NCI-H460 (cell line): ENCODE results near the gene KRTAP23-1. TPM values are rescaled to one million over a fixed set of nuclear protein-coding genes. Genes with fewer than 3 reads are reported as not detected.

Experiments
- DNase-seq: peaks from one replicate; pipeline ENCODE4 v3.0.0-alpha.2; 2016; ENCODE audit warnings: low read depth; ENCODE audit errors: extremely low read depth
- small RNA-seq, 2 experiments: library from RNA; depleted of rRNA; stranded (forward); fragments of <200 nt; gene quantifications; one replicate each; pipeline ENCODE3, GENCODE V24; 2014
- total RNA-seq: library from RNA; depleted of rRNA; stranded (reverse); fragments of >200 nt; shearing (Covaris generic); gene quantifications from 2 replicates; pipeline ENCODE4 v1.2.3, GENCODE V29; 2014; rRNA removed

KRTAP23-1 gene
- total RNA-seq, 1 experiment from 2014 or later, result not detected

DNA sequence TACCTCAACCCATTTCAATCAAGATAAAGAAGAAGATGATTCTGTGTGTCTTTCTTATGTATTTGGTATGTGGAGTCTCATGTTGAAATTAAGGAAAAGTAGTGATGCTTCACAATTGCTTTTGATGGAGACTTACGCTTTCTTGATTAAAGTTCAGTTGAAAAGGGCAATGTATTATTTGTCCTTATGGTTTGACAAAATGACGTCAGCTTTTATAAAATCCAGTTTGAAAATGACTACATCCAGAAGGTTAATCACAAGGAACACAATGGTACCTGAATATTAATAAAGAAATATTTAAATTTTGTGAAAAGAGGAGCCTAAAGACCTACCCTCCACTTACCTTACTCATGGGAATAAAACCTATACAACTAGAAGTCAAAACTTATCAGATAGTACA is 32.7 kb downstream of the KRTAP23-1 start:
- no peak for DNase-seq

DNA sequence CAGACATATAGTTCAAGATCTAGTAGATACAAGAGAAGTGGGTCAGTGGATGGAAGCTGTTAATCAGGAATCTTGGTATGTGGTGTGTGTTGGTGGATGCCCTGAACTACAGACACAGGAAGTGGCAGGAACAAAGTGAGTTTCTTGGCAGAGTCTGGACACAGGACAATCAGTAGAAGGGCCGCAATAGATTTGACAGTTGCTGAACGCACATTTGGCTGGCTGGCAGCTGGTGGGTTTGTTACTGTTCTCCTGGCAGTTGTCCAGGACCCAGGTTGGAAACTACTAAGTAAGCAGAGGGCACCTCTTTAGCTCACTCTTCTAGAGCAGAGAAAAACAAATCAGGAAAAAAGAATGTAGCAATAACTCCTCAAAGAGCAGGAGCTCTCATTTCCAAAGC is 41.5 kb downstream of the KRTAP23-1 start:
- no peak for DNase-seq

DNA sequence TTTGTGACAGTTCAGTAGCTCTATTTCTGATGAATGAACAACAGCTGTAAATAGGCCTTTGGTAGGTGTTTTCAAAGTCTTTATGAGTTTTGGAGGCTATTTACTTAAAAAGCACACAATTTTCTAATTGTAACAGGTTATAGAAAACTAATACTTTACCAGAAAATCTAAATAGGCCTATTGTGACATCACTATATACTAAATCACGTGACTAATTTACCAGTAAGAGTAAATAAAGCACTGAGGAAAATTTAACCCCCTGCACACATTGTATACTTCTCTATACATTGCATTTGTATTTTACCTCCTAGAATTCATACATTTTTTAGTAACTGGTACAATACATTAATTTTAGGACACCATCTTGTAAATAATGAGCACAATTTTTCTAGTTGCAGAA is 43.3 kb downstream of the KRTAP23-1 start:
- DNase-seq, result no peak

Small RNA genes within 50 kb of the gene (small RNA-seq; reads per million reads assigned to genes)
- gene KRTAP23-1 (0 reads per million in 2 experiments), gene MIR4327 (0 reads per million in 2 experiments)

Other genes with a start within 250 kb of the KRTAP23-1 start
- not detected in 2 replicates for gene CLDN17, start 181.8 kb downstream of the KRTAP23-1 start, total RNA-seq
- not detected in 2 replicates for gene CLDN8, start 132.5 kb downstream of the KRTAP23-1 start, total RNA-seq
- not detected in 2 replicates for gene KRTAP24-1, start 65.7 kb downstream of the KRTAP23-1 start, total RNA-seq
- not detected in 2 replicates for gene KRTAP25-1, start 59.1 kb downstream of the KRTAP23-1 start, total RNA-seq
- gene KRTAP26-1, start 28.3 kb downstream of the KRTAP23-1 start, total RNA-seq, result not detected in 2 replicates
- not detected in 2 replicates for gene KRTAP27-1, start 10.9 kb downstream of the KRTAP23-1 start, total RNA-seq
- not detected in 2 replicates for gene KRTAP13-2, start 23.7 kb upstream of the KRTAP23-1 start, total RNA-seq
- gene KRTAP13-1, start 47.4 kb upstream of the KRTAP23-1 start, total RNA-seq, result not detected in 2 replicates
- not detected in 2 replicates for gene KRTAP13-3, start 77.3 kb upstream of the KRTAP23-1 start, total RNA-seq
- gene KRTAP13-4, start 81.6 kb upstream of the KRTAP23-1 start, total RNA-seq, result not detected in 2 replicates
- gene KRTAP15-1, start 91.7 kb upstream of the KRTAP23-1 start, total RNA-seq, result not detected in 2 replicates
- not detected in 2 replicates for gene KRTAP19-1, start 131.8 kb upstream of the KRTAP23-1 start, total RNA-seq
- gene KRTAP19-2, start 138.8 kb upstream of the KRTAP23-1 start, total RNA-seq, result not detected in 2 replicates
- not detected in 2 replicates for gene KRTAP19-3, start 143.4 kb upstream of the KRTAP23-1 start, total RNA-seq
- gene KRTAP19-4, start 148.6 kb upstream of the KRTAP23-1 start, total RNA-seq, result not detected in 2 replicates
- gene KRTAP19-5, start 153.5 kb upstream of the KRTAP23-1 start, total RNA-seq, result not detected in 2 replicates
- gene KRTAP19-6, start 193.3 kb upstream of the KRTAP23-1 start, total RNA-seq, result not detected in 2 replicates
- gene KRTAP19-7, start 212.7 kb upstream of the KRTAP23-1 start, total RNA-seq, result not detected in 2 replicates
- not detected in 2 replicates for gene KRTAP22-2, start 241.8 kb upstream of the KRTAP23-1 start, total RNA-seq
- gene KRTAP6-3, start 243.8 kb upstream of the KRTAP23-1 start, total RNA-seq, result not detected in 2 replicates